Measurements from ENCODE around the gene SPEG.

Gene SPEG

GRCh38 chr2:219426534-219427136 lies 8.0 kb upstream of the SPEG start:
- Histone ChIP-seq H3K9ac (ENCODE audit: low read length) (no peak overlapping the region), H3K9me3 (ENCODE audit: low read length) (no peaks in the 10 kb centered on the region), H3K9me2 (ENCODE audit: low read depth, low read length) (no peaks in the 10 kb centered on the region), H3F3A (ENCODE audit: insufficient read depth, low read length) (no peaks in the 10 kb centered on the region), H3K4me2 (ENCODE audit: low read length) (no peak overlapping the region), H3K27ac (ENCODE audit: low read depth, low read length, poor library complexity, severe bottlenecking) (no peak overlapping the region), H4K20me1 (ENCODE audit: insufficient read depth, low read length) (no peaks in the 10 kb centered on the region), H3K27me3 (ENCODE audit: insufficient read depth, low read length) (peaks cover 7% of the 10 kb centered on the region), H2AFZ (ENCODE audit: low read length) (no peak overlapping the region), H3K36me3 (ENCODE audit: insufficient read depth, low read length) (no peaks in the 10 kb centered on the region), H3K4me1 (ENCODE audit: insufficient read depth, low read length, severe bottlenecking) (no peaks in the 10 kb centered on the region), H3K4me3 (ENCODE audit: low read depth, low read length, poor library complexity, severe bottlenecking) (no peak overlapping the region), H3K79me2 (ENCODE audit: insufficient read depth, low read length) (no peaks in the 10 kb centered on the region)
- no peak for TF ChIP-seq EZH2 (IDR thresholded peaks at IDR 0.05; ENCODE audit: borderline replicate concordance, low read length)
- TF ChIP-seq, protein P1, sequence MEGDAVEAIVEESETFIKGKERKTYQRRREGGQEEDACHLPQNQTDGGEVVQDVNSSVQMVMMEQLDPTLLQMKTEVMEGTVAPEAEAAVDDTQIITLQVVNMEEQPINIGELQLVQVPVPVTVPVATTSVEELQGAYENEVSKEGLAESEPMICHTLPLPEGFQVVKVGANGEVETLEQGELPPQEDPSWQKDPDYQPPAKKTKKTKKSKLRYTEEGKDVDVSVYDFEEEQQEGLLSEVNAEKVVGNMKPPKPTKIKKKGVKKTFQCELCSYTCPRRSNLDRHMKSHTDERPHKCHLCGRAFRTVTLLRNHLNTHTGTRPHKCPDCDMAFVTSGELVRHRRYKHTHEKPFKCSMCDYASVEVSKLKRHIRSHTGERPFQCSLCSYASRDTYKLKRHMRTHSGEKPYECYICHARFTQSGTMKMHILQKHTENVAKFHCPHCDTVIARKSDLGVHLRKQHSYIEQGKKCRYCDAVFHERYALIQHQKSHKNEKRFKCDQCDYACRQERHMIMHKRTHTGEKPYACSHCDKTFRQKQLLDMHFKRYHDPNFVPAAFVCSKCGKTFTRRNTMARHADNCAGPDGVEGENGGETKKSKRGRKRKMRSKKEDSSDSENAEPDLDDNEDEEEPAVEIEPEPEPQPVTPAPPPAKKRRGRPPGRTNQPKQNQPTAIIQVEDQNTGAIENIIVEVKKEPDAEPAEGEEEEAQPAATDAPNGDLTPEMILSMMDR (IDR thresholded peaks at IDR 0.05; ENCODE audit: low read length) = no peak

DNA sequence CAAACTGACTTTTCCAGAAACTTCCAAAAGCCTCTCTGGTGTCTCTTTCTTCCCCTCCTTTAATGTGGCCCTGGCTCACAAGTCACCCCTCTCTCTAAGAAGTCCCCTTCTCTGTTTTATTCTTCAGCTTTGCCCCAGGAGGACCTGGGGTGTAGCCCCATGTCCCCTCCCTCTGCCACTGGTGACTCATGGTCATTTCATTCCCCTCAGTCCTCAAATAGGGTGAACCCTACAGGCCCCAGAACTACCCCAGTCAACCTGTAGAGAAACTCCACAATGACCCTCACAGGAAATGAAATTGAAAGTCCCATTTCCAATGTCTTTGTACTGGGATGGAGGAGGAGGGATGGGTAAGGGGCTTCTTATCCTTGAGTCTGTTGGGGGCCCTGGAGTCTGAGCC lies 6.2 kb upstream of the SPEG start:
- H3K4me3 ChIP-seq (ENCODE audit: low read depth, low read length, poor library complexity, severe bottlenecking) = no peak overlapping the region
- H3K9me3 ChIP-seq (ENCODE audit: low read length) = no peaks in the 10 kb centered on the region
- no peaks in the 10 kb centered on the region for H3F3A ChIP-seq (ENCODE audit: insufficient read depth, low read length)
- H3K27me3 ChIP-seq (ENCODE audit: insufficient read depth, low read length) = peaks cover 6% of the 10 kb centered on the region; the same call in 1 of the 2 replicates
- H3K79me2 ChIP-seq (ENCODE audit: insufficient read depth, low read length) = no peaks in the 10 kb centered on the region
- H3K27ac ChIP-seq (ENCODE audit: low read depth, low read length, poor library complexity, severe bottlenecking) = no peak overlapping the region
- no peaks in the 10 kb centered on the region for H3K4me1 ChIP-seq (ENCODE audit: insufficient read depth, low read length, severe bottlenecking)
- H4K20me1 ChIP-seq (ENCODE audit: insufficient read depth, low read length) = no peaks in the 10 kb centered on the region
- no peaks in the 10 kb centered on the region for H3K9me2 ChIP-seq (ENCODE audit: low read depth, low read length)
- no peak overlapping the region for H3K4me2 ChIP-seq (ENCODE audit: low read length)
- TF ChIP-seq, protein P1 (IDR thresholded peaks at IDR 0.05; ENCODE audit: low read length) = no peak
- no peak for TF ChIP-seq EZH2 (IDR thresholded peaks at IDR 0.05; ENCODE audit: borderline replicate concordance, low read length)
- no peak overlapping the region for H2AFZ ChIP-seq (ENCODE audit: low read length)
- H3K9ac ChIP-seq (ENCODE audit: low read length) = no peak overlapping the region
- no peaks in the 10 kb centered on the region for H3K36me3 ChIP-seq (ENCODE audit: insufficient read depth, low read length)

GRCh38 chr2:219429958-219430606 lies 4.6 kb upstream of the SPEG start:
- H3K4me2 ChIP-seq (ENCODE audit: low read length) = no peak overlapping the region
- H3K9me2 ChIP-seq (ENCODE audit: low read depth, low read length) = no peaks in the 10 kb centered on the region
- H3K4me1 ChIP-seq (ENCODE audit: insufficient read depth, low read length, severe bottlenecking) = no peaks in the 10 kb centered on the region
- no peak overlapping the region for H3K9ac ChIP-seq (ENCODE audit: low read length)
- H3K9me3 ChIP-seq (ENCODE audit: low read length) = no peaks in the 10 kb centered on the region
- no peaks in the 10 kb centered on the region for H3K79me2 ChIP-seq (ENCODE audit: insufficient read depth, low read length)
- H3K27me3 ChIP-seq (ENCODE audit: insufficient read depth, low read length) = peaks cover 6% of the 10 kb centered on the region; the same call in 1 of the 2 replicates
- TF ChIP-seq, protein P1 (IDR thresholded peaks at IDR 0.05; ENCODE audit: low read length) = no peak
- no peak for TF ChIP-seq EZH2 (IDR thresholded peaks at IDR 0.05; ENCODE audit: borderline replicate concordance, low read length)
- H2AFZ ChIP-seq (ENCODE audit: low read length) = no peak overlapping the region
- H3K27ac ChIP-seq (ENCODE audit: low read depth, low read length, poor library complexity, severe bottlenecking) = no peak overlapping the region
- no peaks in the 10 kb centered on the region for H4K20me1 ChIP-seq (ENCODE audit: insufficient read depth, low read length)
- H3K36me3 ChIP-seq (ENCODE audit: insufficient read depth, low read length) = no peaks in the 10 kb centered on the region
- H3K4me3 ChIP-seq (ENCODE audit: low read depth, low read length, poor library complexity, severe bottlenecking) = no peak overlapping the region
- no peaks in the 10 kb centered on the region for H3F3A ChIP-seq (ENCODE audit: insufficient read depth, low read length)

Data from OCI-LY1 (cell line).